GM18858 (cell line): ENCODE measurements around the gene MYOZ3.

ENCODE experiments used
- ATAC-seq: cut with Tn5 transposase; IDR thresholded peaks from one replicate; pipeline ENCODE4 v1.9.1; 2021; ENCODE audit not compliant: unreplicated experiment

MYOZ3 gene

GRCh38 chr5:150661086-150661485 is at the start of gene MYOZ3:
Gene MYOZ3 (plus strand): TSS chr5:150661251. CDS start chr5:150662942, 1,691 bp downstream.
- no peak for ATAC-seq

- ATAC-seq = no peak
These were observed 48.6 kb upstream of the MYOZ3 start for GRCh38 chr5:150612405-150612804.

- no peak for ATAC-seq
These were observed 48.0 kb upstream of the MYOZ3 start for GRCh38 chr5:150612905-150613670.

GRCh38 chr5:150613991-150614660 is 46.9 kb upstream of the MYOZ3 start:
- no peak for ATAC-seq

- no peak for ATAC-seq
These were observed 46.4 kb upstream of the MYOZ3 start for GRCh38 chr5:150614661-150615060.

- ATAC-seq = no peak
These were observed 45.8 kb upstream of the MYOZ3 start for GRCh38 chr5:150615141-150615699.

GRCh38 chr5:150616024-150616470 is 45.0 kb upstream of the MYOZ3 start:
- ATAC-seq = no peak

GRCh38 chr5:150616506-150616905 is 44.5 kb upstream of the MYOZ3 start:
- no peak for ATAC-seq

GRCh38 chr5:150618163-150618562 is 42.9 kb upstream of the MYOZ3 start:
- no peak for ATAC-seq

GRCh38 chr5:150618588-150619281 is 42.3 kb upstream of the MYOZ3 start:
- ATAC-seq = no peak

- ATAC-seq = no peak
These were observed 41.5 kb upstream of the MYOZ3 start for GRCh38 chr5:150619359-150620230.

- no peak for ATAC-seq
These were observed 39.8 kb upstream of the MYOZ3 start for GRCh38 chr5:150621301-150621700.

GRCh38 chr5:150622157-150622556 is 38.9 kb upstream of the MYOZ3 start:
- ATAC-seq = no peak

- peak; percentile 33 for ATAC-seq
These were observed 37.7 kb upstream of the MYOZ3 start for GRCh38 chr5:150623152-150623877.

- ATAC-seq = no peak
These were observed 37.2 kb upstream of the MYOZ3 start for GRCh38 chr5:150623878-150624216.

- ATAC-seq = no peak
These were observed 36.5 kb upstream of the MYOZ3 start for GRCh38 chr5:150624334-150625163.

- no peak for ATAC-seq
These were observed 35.9 kb upstream of the MYOZ3 start for GRCh38 chr5:150625164-150625535.

GRCh38 chr5:150625831-150626746 is 35.0 kb upstream of the MYOZ3 start:
- peak; percentile 33 for ATAC-seq
